NT2/D1 (cell line): Measurements from ENCODE around the gene CCDC87.
"Not testable (repeated sequence)": the region's sequence is repeated elsewhere in the genome, so short reads cannot be mapped to it uniquely, and the experiment has no call there.

Experiments
- DNase-seq: peaks from one replicate; pipeline ENCODE4 v3.0.0-alpha.2; 2011; ENCODE audit warnings: low read depth, low spot score
- H3K27me3 ChIP-seq: 2 replicates; pipeline ENCODE4 v1.6.0; 2011; ENCODE audit warnings: mild to moderate bottlenecking; ENCODE audit not compliant: insufficient read length, insufficient read depth
- H3K36me3 ChIP-seq: 2 replicates; pipeline ENCODE4 v1.6.1; 2011; ENCODE audit warnings: mild to moderate bottlenecking, low read length, mixed read lengths; ENCODE audit not compliant: insufficient read depth, insufficient read length
- H3K4me1 ChIP-seq: 2 replicates; pipeline ENCODE4 v1.5.1; 2011; ENCODE audit not compliant: insufficient read depth, insufficient read length
- H3K4me3 ChIP-seq: 2 replicates; pipeline ENCODE4 v1.5.1; 2011; ENCODE audit warnings: low read depth; ENCODE audit not compliant: insufficient read length
- H3K9ac ChIP-seq: 2 replicates; pipeline ENCODE4 v1.6.0; 2011; ENCODE audit warnings: low read depth; ENCODE audit not compliant: insufficient read length
- H3K9me3 ChIP-seq: 2 replicates; pipeline ENCODE4 v1.5.1; 2011; ENCODE audit warnings: mild to moderate bottlenecking, low read length; ENCODE audit not compliant: insufficient read depth
- SUZ12 ChIP-seq: IDR thresholded peaks from 2 replicates; pipeline ENCODE4 v1.6.1; 2011; ENCODE audit not compliant: insufficient read length, insufficient read depth; ENCODE audit errors: extremely low read depth
- YY1 ChIP-seq: IDR thresholded peaks from 2 replicates; pipeline ENCODE4 v1.6.1; 2011; ENCODE audit not compliant: insufficient read length, insufficient read depth
- ZNF274 ChIP-seq: IDR thresholded peaks from 2 replicates; pipeline ENCODE4 v1.6.1; 2011; ENCODE audit warnings: mild to moderate bottlenecking, low read depth, low read length

Gene CCDC87

DNA sequence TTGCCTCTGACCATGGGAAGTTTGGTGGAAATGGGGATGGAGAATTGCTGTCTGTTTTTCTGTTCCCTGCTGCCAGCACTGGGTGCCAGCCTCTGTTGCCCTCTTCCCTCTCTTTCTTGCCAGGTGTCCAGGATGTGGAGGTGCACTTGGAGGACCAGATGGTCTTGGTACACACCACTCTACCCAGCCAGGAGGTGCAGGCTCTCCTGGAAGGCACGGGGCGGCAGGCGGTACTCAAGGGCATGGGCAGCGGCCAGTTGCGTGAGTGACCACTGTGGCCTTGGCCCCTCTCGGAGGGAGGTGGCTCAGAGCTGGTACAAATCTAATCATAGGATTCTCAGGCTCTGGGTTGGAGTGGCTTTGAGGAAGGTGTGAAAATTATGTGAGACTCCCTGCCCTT lies 6.1 kb upstream of the CCDC87 start:
- H3K36me3 ChIP-seq = peaks cover 57% of the 10 kb centered on the region
- no peaks in the 10 kb centered on the region for H3K9me3 ChIP-seq
- peaks cover 6% of the 10 kb centered on the region for H3K4me1 ChIP-seq
- no peak for DNase-seq
- H3K27me3 ChIP-seq = no peaks in the 10 kb centered on the region
- TF ChIP-seq ZNF274 (no peak), YY1 (no peak), SUZ12 (no peak)
- H3K9ac ChIP-seq = no peak overlapping the region
- no peak overlapping the region for H3K4me3 ChIP-seq

DNA sequence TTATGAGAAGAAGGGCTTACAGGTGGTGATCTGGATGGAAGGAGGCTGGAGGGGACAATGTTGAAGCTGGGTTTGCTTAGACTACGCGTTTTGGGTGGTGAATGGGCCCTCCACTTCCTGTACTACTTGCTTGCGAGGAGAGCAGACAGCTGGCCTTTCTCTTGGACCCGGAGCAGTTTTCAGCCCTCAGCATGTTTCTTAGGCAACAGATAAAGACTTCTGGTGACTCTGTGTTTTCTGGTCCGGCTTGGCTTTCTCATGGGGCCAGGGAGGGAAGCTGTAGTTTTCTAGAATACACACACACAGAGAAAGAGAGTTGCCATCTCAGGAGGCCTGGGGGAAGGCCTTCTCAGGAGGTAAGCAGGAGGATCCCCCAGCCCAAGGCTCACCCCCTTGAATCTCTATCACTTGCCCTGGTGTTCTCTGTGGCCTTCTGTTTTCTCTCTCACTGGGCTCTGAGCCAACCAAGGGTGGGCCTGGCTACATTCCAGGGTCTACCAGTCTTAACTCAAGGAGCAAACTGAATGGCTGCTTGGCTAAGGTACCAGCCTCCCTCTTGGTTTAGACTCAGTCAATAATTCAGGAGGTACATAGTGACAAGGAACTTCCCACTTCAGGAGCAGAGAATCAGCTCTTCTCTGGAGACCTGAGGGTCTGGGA lies 2.5 kb upstream of the CCDC87 start:
- Histone ChIP-seq H3K4me3 (no peak overlapping the region), H3K9ac (no peak overlapping the region), H3K4me1 (peaks cover 8% of the 10 kb centered on the region), H3K36me3 (peaks cover 34% of the 10 kb centered on the region), H3K27me3 (peaks cover 8% of the 10 kb centered on the region), H3K9me3 (peaks cover 30% of the 10 kb centered on the region)
- no peak for TF ChIP-seq ZNF274
- no peak for TF ChIP-seq SUZ12
- no peak for TF ChIP-seq YY1
- no peak for DNase-seq

DNA sequence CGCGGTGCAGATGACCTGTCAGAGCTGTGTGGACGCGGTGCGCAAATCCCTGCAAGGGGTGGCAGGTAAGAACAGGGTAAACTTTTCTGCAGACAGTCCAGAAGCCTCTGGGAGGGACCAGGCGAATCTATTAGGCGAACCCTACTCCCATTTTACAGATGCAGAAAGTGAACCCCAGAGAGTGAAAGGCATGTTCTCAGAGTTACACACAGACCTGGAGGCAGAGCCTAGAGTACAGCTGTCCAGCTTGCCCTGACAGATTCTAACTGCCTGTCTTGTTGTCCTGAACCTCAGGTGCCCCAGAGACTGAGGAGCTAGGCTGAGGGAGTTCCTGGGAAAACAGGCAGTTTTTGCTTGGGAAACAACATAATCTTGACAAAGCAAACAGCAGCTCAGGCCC lies 787 bp upstream of the CCDC87 start:
- no peak for DNase-seq
- Histone ChIP-seq H3K4me3 (peak overlapping the region; percentile 69), H3K36me3 (peaks cover 16% of the 10 kb centered on the region), H3K27me3 (peaks cover 8% of the 10 kb centered on the region), H3K4me1 (peaks cover 8% of the 10 kb centered on the region), H3K9ac (peak overlapping the region; percentile 82), H3K9me3 (peaks cover 38% of the 10 kb centered on the region)
- no peak for TF ChIP-seq ZNF274
- no peak for TF ChIP-seq YY1
- no peak for TF ChIP-seq SUZ12

DNA sequence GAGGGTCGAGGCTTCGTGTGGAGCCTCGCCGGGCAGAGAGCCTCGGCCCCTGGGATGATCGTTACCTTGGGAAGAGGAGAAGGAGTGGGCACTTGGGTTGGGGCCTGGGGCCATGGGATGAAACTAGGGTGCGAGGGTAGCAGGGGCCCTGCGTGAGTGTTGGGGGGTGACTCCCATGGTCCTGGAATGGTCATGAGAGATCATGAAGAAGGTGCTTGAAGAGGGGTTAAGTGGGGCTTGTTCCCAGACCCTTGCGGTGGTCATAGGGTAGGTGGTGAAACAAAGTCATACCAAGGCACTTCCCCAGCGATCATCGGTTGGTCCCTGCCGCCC lies 406 bp upstream of the CCDC87 start:
- peak overlapping the region; percentile 82 for H3K9ac ChIP-seq
- H3K4me1 ChIP-seq = peaks cover 8% of the 10 kb centered on the region
- H3K9me3 ChIP-seq = peaks cover 38% of the 10 kb centered on the region
- TF ChIP-seq SUZ12 = no peak
- no peak for TF ChIP-seq ZNF274
- no peak for TF ChIP-seq YY1
- DNase-seq = no peak
- peaks cover 8% of the 10 kb centered on the region for H3K27me3 ChIP-seq
- peak overlapping the region; percentile 69 for H3K4me3 ChIP-seq
- H3K36me3 ChIP-seq = peaks cover 16% of the 10 kb centered on the region

DNA sequence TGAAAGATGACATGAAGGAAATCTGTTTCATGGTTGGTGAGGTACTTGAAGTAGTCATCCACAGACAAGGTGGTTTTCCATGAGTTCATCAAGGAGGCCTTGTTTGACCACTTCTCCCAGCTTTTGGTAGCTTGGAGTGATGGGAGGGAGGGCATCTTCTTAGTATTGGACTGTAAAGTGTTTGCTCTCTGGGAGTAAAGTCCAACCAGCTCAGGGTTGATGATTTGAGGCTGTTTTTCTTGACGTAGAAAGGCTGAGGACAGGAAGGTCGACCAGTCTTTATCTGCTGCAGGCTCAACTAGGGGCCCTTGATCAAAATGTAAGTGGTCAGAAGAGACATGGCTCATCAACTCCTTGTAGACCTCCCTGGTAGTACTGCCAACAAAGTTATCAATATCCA lies 1.7 kb downstream of the CCDC87 start:
- Histone ChIP-seq H3K4me3 (no peak overlapping the region), H3K9me3 (peaks cover 45% of the 10 kb centered on the region), H3K27me3 (peaks cover 8% of the 10 kb centered on the region), H3K4me1 (peaks cover 8% of the 10 kb centered on the region), H3K36me3 (peaks cover 9% of the 10 kb centered on the region), H3K9ac (no peak overlapping the region)
- TF ChIP-seq ZNF274 (no peak), SUZ12 (no peak), YY1 (no peak)
- DNase-seq = no peak

DNA sequence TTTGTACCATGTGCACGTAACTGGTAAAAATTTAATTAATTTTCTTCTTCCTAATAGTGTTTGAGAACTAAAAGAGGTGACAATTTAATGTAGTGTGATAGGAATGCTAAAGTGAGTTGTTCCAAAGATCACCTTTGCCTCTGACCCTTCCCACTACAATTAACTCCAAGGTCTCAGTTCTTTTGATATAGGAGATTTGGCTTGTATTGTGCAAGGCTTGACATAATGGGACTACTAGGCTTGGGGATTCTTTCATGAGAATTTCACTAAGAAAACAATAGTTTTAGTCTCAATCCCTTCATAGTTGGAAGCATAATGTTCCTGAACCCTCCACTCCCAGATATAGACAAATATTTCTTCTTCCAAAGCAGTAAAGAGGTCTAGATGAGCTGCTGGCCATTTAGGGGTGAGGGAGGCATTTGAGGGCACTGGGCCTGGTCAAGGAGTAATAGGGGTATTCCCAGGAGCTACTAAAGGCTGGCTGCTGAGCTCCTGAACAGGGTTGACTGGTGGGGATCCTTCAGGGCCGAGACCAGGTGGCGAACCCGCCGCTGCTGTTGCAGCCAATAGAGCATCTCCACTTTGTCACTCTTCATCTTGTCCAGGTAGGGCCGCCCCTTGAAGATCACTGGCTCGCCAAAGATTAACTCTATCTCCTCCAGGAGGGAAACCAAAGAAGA lies 2.7 kb downstream of the CCDC87 start:
- H3K4me3 ChIP-seq = no peak overlapping the region
- H3K36me3 ChIP-seq = peaks cover 2% of the 10 kb centered on the region
- peaks cover 8% of the 10 kb centered on the region for H3K4me1 ChIP-seq
- H3K27me3 ChIP-seq = peaks cover 8% of the 10 kb centered on the region
- H3K9me3 ChIP-seq = peaks cover 50% of the 10 kb centered on the region
- no peak for DNase-seq
- no peak overlapping the region for H3K9ac ChIP-seq
- TF ChIP-seq YY1 (no peak), ZNF274 (no peak), SUZ12 (no peak)

DNA sequence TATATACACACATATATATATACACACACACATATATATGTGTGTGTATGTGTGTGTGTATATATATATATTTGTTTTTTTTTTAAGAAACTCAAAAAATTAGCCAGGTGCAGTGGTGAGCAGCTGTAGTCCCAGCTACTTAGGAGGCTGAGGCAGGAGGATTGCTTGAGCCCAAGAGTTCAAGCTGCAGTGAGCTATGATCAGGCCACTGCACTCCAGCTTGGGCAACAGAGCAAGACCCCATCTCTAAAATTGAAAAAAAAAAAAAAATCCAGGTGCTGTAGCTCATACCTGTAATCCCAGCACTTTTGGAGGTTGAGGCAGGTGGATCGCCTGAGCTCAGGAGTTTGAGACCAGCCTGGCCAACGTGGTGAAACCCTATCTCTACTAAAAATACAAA lies 3.5 kb downstream of the CCDC87 start:
- not testable (repeated sequence) for DNase-seq, H3K4me3 ChIP-seq, H3K27me3 ChIP-seq, H3K36me3 ChIP-seq, H3K9ac ChIP-seq, H3K4me1 ChIP-seq
- H3K9me3 ChIP-seq = peaks cover 56% of the 10 kb centered on the region

DNA sequence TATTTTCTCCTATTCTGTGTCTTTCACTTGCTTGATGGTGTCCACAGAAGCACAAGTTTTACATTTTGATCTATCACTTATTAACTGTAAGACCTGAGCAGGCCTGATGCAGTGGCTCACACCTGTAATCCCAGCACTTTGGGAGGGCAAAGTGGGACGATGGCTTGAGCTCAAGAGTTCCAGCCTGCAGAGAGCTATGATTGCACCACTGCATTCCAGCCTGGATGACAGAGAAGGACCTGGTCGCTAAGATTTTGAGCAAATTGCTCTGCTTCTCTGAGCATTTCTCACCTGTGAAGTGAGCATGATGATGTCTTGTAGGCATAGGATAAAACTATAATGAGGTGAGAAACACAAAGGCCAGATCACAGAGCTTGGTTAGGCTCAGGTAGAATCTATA lies 6.7 kb downstream of the CCDC87 start:
- Histone ChIP-seq H3K9ac (no peak overlapping the region), H3K4me1 (no peaks in the 10 kb centered on the region), H3K9me3 (peaks cover 53% of the 10 kb centered on the region), H3K36me3 (no peaks in the 10 kb centered on the region), H3K4me3 (no peak overlapping the region), H3K27me3 (no peaks in the 10 kb centered on the region)
- TF ChIP-seq YY1 = no peak
- no peak for TF ChIP-seq SUZ12
- TF ChIP-seq ZNF274 = no peak
- no peak for DNase-seq

DNA sequence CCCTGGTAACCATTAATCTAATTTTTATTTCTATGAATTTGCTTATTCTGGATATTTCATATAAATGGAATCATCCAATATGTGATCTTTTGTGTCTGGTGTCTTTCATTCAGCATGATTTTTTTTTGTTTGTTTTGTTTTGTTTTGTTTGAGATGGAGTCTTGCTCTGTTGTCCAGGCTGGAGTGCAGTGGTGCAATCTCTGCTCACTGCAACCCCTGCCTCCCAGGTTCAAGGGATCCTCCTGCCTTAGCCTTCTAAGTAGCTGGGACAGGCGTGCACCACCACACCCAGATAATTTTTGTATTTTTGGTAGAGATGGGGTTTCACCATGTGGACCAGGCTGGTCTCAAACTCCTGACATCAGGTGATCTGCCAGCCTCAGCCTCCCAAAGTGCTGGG lies 7.4 kb downstream of the CCDC87 start:
- H3K9me3 ChIP-seq = peaks cover 46% of the 10 kb centered on the region
- H3K4me1 ChIP-seq, H3K27me3 ChIP-seq, H3K36me3 ChIP-seq, H3K4me3 ChIP-seq, H3K9ac ChIP-seq, DNase-seq: not testable (repeated sequence)

DNA sequence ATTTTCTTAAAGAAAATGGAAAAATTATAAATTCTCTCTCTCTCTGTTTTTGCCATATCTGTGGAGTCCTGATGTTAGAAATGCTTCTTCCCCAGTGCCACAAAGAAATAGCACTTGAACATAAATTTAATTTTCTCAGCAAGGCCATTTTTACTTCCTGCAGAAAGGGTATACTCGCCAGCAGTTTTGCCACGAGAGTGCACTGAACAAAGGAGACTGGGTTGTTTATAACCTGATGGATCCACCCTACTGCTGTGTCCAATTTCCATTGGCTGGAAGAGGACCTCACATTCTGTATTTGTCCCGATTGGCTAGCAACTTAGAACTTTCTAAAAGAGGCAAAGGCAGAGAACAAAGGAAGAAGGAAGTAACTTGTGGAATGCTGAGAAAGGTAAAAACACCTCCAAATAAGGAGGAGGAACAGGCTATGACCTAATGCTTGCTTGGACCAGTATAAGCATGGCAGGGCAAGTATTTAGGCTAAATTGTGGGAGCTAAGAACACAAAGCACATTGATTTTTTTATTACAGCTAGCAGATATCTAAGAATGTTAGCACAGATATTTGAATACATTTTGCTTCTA lies 10.2 kb downstream of the CCDC87 start:
- H3K4me3 ChIP-seq, H3K4me1 ChIP-seq, DNase-seq, H3K36me3 ChIP-seq, H3K9ac ChIP-seq: not testable (repeated sequence)
- Histone ChIP-seq H3K27me3 (peaks cover 11% of the 10 kb centered on the region), H3K9me3 (peaks cover 38% of the 10 kb centered on the region)
